Measurements from ENCODE around the gene SPAG9.
A peak's percentile ranks its signal among the peaks of the same experiment; 100 is the strongest.

SPAG9 gene

GRCh38 chr17:50977487-50978159 is 143.0 kb downstream of the SPAG9 start:
- no peak for DNase-seq

GRCh38 chr17:50976951-50977472 is 143.7 kb downstream of the SPAG9 start:
- DNase-seq = no peak

GRCh38 chr17:50973557-50974494 is 146.8 kb downstream of the SPAG9 start:
- no peak for DNase-seq

GRCh38 chr17:50972577-50972976 is 148.1 kb downstream of the SPAG9 start:
- DNase-seq = no peak

GRCh38 chr17:50967795-50968194 is 152.9 kb downstream of the SPAG9 start:
- DNase-seq = no peak

GRCh38 chr17:50966163-50966666 is 154.5 kb downstream of the SPAG9 start:
- no peak for DNase-seq

- DNase-seq = no peak
Observed at GRCh38 chr17:50963139-50963538, 157.5 kb downstream of the SPAG9 start.

GRCh38 chr17:50961282-50962220 is 159.1 kb downstream of the SPAG9 start:
- no peak for DNase-seq

GRCh38 chr17:50959341-50959740 is 161.3 kb downstream of the SPAG9 start:
- no peak for DNase-seq

- no peak for DNase-seq
Observed at GRCh38 chr17:50957600-50958575, 162.8 kb downstream of the SPAG9 start.

DNA sequence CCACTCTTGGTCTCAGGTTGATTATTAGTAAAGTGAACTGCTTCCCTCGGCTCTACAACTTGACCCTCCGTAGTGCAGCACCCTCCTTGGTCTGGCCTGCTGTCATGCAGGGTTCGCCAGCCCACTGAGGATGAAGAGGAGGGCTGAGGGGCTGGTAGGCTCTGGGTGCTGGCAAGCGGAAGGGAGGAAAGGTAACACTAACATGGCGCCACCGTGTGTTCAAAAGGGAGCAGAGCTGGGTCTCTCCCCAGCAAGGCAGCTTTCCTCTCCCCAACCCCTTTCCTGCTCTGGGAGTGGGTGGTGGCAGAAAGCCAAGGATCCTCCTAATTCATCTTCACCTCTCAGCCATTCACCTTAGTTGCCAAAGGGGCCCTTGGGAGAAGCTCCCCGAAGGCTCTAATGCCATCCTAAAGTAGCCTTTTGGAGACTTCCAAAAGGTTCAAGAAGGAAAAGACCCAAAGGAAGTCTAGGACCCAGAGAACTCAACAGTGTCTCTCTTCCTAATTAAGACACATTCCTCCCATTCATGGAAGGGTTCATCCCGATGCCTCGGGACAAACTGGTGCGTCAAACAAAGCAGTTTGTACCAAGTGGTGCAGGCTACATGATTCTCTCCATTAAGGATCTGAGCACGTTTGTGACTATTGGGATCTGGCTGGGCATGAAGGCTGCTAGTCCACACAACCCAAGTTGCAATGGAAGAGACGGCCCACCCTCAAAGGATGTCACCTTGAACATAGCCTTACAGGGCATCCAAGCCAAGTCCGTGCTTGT is 163.7 kb downstream of the SPAG9 start:
- peak; percentile 55 for DNase-seq

GRCh38 chr17:50956409-50956749 is 164.3 kb downstream of the SPAG9 start:
- no peak for DNase-seq

DNA sequence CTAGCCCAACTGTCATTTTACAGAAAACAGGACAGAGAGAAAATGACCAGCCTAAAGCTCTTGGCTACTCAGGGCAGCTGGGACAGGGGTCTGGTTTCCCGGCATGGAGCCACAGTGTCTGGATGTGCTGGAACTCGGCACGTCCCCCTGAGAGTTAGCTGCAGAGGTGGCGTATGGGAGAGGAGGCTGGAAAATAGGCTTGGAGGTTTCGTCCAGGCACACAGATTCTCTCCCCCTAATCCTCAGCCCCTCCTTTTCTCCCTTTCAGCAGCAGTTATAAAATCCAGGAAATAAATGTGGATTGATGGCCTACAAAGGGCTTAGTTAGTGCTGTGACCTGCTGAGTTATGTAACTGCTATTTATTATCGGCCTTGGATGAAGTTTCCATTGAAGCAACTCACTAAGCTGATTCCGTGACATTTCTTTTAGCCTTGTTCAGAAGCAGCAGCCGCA is 165.0 kb downstream of the SPAG9 start:
- no peak for DNase-seq

DNA sequence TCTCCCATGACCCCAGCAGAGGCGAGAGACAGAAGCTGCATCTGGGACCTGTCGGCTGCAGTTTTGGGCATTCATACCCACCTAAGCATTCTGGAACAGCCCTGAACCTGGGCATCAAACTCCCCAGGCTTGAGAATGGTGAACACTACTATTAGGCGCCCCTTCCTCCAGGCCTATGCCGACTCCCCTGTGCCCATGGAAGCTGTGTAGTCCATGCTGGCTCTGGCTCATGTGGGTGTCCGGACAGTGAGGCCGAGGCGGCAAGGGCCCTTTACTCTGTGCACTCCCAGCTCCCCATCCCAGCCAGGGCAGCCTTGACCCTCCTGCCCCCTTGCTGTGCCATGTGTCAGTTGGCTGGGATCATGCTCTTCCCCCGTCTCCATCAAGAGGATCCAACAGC is 165.5 kb downstream of the SPAG9 start:
- no peak for DNase-seq

DNA sequence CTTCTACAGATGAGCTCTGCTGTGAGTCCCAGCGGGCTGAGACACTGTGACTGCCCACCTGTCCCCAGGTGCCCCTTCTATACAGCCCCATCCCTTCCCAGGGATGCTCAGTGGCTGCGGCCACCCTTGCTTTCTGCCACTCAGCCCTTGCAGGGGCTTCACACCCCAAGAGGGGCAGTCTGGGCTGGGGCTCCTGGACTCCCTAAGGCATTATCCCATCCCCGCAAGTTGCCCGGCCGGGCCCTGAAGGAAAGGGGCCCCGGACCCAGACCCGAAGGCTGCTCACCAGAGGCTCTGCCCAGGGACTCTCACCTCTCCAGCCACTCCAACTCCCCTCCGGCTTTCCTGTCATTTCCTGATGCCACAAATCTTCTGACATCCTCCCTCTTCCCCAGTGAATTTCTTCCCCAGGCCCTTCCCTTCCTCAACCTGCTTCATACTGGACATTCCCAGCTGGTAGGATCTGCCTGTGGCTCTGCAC is 166.0 kb downstream of the SPAG9 start:
- no peak for DNase-seq

DNA sequence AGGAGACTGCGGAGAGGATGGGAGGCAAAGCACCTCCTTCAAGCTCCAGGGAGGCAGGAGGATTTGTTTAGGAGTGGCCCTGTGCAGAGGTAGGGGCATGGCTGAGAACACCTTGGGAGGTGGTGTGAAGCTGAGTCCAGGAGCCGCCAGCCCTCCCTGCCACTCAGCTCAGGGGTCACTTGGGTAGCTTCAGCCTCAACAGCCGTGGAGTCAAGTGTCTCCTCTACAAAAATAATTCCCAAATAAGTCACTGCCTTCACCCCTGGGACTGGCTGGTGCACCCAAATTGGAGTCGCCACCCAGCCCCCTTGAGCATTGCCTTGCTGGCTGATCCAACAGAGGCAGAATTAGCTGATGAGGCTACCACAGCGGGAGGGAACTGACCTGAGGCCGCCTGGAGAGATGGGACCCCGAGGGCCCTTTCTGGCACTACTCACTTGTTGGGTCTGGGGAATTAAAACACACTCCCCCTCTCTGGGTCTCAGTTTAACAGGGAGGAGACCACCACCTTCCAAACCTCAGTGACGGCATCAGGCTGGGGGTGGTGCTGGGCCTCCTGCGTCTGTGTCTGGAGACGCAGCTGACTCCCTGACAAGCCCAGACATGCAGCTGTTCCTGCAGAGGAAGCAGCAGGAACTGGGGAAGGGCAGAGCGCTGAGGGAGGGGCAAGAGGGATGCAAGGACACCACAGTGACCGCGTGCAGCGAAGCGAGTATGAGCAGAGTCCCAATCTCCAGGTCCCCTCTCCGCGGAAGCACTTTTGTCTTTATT is 166.7 kb downstream of the SPAG9 start:
- no peak for DNase-seq

DNA sequence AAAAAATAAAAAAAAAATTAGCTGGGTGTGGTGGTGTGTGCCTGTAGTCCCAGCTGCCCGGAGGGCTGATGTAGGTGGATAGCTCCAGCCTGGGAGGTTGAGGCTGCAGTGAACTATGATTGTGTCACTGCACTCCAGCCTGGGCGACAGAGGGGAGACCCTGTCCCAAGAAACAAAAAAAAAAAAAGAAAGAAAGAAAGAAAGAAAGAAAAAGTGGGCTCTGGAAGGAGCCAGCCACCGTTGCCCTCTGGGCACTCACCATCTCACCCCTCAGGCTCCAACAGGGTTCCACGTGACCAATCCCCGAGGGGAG is 167.2 kb downstream of the SPAG9 start:
- no peak for DNase-seq

DNA sequence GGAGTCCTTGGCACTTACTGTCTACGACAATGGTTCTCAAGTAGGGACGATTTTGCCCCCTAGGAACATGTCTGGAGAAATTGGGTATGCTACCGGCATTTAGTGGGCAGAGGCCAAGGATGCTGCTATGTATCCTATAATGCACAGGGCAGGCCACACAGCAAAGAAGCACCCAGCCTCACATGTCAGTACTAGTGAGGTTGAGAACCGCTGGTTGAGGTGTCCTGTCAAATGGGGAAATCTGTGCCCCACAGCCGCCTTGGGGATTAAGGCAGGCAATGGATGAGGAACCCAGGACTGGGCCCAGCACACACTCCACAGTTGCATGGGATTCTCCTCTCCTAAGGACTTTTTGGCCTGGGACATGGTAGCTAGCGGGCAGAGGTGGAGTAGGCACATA is 167.8 kb downstream of the SPAG9 start:
- no peak for DNase-seq

DNA sequence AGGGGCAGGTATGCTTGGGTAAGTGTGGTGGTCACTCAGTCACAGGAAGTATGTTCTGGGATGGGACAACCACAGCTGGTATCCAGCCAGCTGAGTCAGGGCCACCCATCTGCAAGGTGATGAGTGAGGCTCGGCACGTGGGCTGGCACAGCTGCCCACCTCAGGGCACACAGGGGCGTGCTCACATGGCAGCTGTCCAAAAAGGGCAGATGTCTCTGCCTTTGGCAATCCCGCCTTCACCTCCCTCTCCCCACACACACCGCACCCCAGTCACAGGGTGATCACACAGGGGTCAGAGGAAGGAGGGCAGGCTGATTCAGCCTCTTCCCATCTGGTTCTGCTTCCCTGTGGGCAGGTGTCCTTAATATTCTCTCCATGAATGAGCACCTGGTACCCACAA is 168.7 kb downstream of the SPAG9 start:
- no peak for DNase-seq
